ENCODE results near the gene FAM184B.

FAM184B gene

DNA sequence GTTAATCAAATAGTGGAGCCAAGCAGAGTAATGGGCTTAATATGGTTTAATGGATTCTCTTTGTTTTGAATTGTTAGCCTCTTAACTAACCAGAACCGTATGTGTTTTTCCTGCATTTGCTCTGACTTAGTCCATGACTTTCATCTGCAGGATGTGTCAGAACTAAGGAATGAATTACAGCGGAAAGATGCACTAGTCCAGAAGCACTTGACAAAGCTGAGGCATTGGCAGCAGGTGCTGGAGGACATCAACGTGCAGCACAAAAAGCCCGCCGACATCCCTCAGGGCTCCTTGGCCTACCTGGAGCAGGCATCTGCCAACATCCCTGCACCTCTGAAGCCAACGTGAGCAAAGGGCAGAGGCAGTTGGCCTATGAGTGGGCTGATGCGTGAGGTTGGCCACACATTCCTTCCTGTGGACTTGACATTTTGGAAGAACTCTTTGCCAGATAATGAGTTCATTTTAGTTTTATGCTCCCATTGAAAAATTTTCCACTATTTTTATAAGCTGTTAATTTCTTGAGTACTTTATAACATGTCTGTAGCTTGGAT is 157.9 kb downstream of the FAM184B start:
- no peak for FAIRE-seq

DNA sequence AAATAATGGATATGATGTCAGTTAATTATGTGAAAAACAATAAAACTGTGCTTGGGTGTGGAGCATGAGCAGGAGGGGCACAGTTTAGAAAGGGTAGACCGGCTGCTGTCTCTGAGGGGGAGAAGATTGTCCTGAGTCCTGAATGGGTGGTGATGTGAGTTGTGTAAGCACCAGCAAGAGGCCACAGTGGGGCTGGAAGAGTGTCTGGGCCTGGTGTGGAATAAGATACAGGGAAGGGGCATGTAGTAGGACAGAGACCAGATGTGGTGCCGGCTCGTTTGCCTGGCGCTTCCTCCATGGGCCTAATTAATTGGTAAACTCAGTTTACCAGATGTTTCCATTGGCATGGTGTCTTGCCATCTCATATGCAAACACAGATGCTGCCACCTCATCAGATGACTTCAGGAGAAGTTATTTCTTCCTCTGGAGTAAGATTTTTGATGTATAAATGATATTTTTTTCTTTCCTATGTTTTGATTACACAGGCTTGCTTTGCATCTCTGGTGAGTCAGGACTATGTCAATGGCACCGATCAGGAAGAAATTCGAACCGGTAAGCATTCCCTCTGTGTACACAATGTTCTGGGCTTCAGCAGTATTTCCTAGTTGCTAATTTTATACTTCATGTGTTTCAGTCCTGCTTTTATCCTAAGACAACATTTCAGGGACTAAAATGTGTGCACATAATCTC is 161.9 kb downstream of the FAM184B start:
- no peak for FAIRE-seq

DNA sequence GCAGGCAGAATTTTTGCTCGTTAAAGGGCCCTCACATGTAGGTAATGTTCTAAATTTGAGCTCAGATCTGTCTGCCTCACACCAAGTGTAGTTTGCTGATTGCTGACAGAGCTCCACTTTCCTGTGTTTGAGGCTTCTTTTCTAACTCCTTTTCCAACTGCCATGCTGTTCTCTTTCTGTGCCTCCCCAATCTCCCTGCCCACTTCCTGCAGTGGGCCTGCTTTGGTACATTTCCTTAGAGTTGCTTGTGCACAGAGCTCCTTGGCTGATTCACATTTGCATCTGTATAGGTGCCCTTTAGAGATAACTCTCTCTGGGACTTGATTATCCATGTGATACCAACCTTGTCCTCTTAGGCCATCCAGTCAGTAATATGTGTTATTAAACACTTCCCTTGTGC is 162.5 kb downstream of the FAM184B start:
- no peak for FAIRE-seq

DNA sequence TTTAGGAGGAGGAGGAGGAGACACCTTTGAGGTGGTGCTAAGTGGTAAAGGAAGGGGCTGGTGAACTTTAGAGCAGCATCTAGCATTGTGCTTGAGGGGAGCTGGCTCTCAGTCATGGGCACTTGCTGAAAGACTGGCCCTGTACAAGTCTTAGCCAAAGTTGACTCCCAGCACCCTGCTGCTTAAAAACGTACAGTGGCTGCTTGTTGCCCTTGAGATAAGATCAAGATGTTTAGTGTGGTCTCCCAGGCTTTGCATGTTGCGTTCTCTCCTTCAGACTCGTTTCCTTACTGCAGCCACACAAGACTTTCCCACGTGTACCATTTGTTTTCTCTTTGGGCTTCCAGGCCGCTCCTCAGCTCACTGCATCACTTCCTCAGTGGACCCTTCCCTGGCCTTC is 165.1 kb downstream of the FAM184B start:
- no peak for FAIRE-seq

DNA sequence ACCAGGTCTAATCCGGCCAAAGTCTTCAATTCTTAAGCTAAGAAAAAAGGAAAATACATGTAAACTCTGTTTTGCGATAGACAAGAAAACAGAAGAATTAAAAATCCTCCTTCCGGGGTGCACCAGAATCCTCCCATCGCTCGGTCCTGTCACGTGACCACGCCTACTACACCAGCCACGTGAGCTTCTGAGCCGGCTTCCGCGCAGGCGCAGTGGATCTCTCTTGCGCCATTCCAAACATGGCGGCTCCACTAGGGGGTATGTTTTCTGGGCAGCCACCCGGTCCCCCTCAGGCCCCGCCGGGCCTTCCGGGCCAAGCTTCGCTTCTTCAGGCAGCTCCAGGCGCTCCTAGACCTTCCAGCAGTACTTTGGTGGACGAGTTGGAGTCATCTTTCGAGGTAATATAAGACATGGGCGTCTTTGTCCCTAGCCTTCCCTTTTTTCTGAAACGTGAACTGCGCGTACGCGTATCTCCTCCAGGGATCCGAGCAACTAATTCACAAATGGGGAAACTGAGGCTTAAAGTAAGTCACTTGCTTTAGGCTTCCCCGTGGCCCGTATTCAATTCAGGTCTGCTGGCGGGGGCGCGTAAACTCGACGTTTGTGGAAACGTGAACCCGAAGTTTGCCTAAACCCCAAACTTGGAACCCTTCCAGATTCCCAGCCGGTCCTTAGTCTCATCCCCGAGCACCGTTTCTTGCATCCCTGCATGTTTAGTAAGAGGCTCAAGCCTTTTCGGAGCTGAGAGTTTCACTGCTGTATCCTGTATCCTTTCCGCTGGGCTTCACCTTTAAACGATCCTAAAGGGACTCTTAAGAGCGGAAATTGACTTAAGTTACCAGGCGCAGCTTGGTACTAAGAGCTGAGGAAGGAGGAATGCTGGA is 166.8 kb downstream of the FAM184B start, which contains the start of gene MED28:
MED28 (plus strand) TSS at position 226 of the 884 bp plus-strand sequence; CDS start at position 240, 14 bp downstream.
- FAIRE-seq: peak; percentile 90

DNA sequence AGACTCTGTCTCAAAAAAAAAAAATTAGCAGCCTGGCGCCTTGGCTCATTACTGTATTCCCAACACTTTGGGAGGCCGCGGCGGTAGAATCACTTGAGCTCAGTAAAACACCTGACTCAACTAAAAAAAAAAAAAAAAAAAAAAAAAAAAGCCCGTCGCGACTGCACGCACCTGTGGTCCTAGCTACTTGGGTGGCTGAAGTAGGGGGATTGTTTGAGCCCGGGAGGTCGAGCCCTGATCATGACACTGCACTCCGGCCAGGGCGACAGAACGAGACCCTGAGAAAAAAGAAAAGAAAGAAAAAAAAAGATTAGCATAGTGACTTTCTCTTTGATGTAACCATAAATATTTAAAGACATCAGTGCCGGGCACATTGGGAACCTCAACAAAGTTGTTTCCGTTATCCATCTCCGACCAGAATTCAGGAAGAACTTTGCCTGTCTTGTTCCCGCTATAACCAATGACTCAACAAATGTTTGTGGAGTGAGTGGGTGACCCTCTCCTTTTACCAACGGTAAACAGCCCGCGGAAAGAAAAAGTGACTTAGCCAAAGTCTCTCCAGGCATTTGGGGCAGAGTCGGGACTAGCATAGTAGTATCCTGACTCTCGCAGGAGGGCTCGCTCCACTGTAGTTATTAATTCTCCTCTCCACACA is 167.5 kb downstream of the FAM184B start:
- no peak for FAIRE-seq

DNA sequence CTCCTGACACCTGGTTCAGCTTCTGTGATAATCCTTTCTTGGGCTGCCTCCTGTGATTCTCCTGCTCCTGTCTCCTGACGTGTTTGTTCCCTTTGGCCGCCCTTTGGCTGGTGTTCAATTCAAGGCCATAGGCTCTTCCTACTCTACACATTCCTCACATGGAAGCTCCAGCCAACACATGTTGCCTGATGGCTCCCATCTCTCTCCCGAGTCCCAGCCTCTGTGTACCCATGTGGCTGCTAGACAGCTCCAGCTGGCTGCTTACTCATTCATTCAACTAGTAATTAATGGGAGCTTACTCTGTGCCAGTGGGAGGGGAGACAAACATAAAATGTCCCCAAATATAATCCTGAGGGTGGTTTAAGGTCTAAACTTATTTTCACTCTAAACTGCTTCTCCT is 176.2 kb downstream of the FAM184B start:
- no peak for FAIRE-seq

DNA sequence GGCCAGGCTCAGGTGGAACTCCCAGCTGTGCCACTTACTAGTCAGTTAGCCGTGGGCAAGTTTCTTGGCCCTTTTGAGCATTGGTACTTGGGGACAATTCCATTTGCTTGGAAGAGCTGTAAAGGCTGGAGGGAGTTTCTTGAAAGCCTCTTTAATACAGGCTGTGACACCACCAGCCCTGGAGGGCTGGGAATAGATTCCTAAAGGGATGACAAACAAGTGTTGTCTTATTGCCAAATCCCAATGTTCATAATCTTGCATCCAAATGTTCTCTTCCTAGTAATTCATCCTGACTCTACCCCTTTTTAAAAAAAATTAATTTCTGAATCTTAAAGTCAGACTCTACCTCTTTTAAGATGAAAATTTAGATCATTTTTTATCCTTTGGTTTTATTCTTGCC is 181.6 kb downstream of the FAM184B start:
- no peak for FAIRE-seq

DNA sequence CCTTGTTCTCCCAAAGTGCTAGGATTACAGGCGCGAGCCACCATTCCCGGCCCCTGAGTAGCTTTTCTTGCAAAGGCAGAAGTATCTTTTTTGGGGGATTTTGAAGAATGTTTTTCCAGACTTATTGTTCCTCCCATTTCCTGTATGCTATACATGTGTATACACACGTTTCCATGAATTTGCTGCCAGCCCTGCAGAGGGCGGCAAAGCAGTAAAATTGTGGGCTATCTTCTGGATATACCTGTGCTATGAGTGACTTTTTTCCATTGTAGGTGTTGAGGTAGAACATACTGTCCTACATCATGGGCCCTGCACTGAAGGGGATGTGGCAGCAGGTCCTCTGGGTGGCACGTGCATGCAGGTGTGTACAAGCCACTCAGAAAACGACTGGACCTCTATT is 183.9 kb downstream of the FAM184B start:
- peak; percentile 21 for FAIRE-seq

DNA sequence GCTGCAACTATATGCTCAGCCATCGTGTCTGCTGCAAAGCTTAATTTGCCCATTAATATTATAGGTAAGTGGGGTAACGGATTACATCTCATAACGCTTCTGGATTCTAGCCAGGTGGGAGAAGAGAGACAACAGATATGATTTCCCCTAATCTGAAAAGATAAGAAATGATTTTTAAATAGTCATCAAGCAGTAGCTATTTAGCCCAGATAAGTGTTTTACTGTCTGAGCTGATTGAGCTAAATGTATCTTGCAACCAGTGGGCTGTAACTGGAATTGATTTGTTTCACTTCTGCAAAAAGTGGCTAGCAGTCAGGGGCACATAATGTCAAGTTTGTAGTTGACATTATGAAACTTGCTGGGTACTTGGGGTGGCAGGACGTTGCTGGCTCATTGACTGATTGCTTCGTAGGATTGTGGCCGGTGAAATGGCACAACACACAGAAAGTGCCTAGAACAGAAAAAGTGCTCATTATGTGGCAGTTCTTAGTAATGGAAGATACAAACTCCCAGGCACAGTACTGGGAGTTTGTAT is 185.9 kb downstream of the FAM184B start:
- no peak for FAIRE-seq

DNA sequence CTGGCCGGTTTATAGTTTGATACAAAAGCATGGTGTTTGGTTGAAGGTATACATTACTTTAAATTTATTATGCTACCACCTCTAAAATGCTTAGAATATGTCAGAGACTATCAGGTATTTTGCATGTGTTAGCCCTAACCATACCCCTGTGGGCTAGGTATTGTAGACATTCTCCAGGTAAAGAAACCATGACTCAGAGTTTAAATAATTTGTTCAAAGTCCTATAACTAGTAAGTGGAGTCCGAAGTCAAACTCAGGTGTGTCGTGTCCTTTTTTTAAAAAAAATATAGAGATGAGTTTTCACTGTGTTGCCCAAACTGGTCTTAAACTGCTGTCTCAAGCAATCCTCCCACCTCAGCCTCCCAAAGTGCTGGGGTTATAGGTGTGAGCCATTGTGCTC is 192.1 kb downstream of the FAM184B start:
- FAIRE-seq: no peak

DNA sequence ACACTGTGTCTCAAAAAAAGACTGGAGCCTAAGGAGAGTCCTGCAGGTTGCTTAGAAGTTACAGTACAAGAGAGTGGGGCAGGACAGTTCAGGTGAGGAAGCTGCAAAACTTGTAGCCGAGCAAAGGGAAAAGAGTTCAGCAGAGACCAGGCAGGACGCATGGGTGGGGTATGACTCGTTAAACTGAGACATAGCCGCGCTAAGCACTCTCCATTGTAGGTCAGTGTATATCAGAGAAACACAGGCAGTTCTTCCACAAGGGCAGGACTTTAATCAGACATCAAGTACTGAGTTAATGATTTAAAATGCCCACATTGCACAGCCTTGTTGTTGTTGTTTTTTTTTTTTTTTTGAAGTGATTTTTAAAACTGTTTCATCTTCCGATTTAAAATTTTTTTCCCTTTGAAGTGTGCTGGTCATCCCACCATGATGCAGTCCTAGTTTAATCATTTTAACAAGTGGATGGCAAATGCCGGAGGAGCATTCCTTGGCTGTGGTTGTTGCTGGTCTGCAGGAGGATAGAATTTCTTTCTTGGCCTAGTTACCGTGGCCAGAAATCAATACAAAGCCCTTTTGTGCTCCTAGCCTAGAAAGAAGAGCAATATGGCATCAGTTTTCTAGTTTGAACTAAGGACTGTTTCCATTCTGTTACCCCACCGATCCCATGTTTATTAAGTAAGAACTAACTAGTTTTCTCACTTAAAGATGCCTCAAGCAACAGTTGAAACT is 194.2 kb downstream of the FAM184B start:
- FAIRE-seq: no peak

DNA sequence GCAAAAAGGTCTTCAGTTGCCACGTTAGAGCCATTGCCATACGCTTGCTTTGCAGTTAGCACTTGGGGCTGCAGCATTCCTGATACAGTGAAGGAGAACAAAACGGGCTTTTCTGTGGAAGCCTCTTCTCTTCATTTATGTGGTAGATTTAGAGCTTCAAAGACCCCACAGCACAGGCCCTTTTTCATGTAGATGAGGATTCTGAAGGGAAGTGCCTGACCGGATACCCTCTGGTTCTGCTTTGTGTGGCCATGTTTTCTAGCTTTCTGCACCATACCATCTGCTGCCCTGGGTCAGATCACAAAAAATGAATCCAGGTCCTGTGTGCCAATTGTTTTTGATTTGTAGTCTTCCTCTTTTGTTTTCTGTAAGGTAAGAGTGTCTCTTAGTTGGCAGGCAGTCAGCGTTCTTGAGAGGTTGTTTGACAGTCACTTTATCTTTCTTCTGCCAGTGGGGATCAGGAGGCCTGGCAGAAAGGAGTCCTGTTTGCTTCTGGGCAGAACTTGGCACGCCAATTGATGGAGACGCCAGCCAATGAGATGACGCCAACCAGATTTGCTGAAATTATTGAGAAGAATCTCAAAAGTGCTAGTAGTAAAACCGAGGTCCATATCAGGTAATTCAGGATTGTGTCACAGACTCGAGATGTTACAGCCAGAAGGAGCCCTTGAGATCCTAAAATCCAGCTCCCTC is 196.8 kb downstream of the FAM184B start:
- no peak for FAIRE-seq

DNA sequence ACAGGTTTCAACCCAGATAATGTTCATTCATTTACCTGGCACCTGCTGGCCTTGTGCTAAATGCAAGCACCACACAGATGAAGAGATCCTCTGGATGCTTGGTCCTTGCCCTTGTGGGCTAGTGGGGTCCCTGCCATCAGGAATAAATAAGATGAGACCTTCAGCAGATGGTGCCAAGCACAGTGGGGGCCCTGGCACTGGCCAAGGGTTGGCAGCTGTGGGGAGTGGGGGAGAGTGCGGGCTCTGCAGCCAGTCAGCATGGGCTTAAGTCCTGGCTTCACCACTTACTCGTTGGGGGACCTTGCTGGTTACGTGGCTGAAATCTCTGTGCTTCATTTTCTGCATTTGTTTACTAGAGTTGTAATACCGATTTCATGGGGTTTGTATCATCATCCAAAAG is 197.5 kb downstream of the FAM184B start:
- FAIRE-seq: no peak

DNA sequence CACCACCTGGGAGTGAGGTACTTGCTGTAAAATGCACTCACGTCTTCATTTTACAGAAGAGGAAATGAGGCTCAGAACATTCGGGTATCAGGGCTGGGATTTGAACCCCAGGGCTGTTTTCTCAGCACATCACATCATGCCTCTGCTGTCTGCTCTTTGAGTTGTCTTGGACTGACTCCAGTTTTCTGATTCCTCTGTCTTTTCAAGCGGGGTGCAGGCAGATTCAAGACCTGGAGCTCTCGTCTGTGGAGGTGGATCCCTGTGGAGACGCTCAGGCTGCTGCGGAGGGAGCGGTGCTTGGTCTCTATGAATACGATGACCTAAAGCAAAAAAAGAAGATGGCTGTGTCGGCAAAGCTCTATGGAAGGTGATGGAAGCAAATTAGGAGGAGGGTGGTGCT is 198.1 kb downstream of the FAM184B start:
- FAIRE-seq: no peak

DNA sequence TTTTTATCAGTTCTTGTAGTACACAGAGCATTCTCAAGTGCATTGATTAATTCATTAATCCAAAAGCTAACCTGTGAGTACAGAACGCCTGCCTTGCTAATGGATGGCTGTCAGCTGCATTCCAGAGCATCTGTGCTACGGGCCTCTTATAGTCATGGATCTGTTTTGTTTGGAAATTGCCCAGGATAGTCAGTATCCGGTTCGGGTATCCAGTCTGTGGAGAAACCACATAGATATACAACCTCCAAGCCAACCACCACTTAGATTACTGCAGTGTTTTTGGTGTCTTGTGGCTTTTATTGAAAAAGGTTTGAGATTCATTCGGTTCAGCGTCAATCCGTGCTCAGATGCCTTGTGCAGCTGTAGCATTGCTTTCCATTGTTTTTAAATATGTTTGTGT is 200.5 kb downstream of the FAM184B start:
- no peak for FAIRE-seq

Data from G401.6 (cell line).